ENCODE results near the gene NUFIP2. TPM values are rescaled to one million over a fixed set of nuclear protein-coding genes. Genes with fewer than 3 reads are reported as not detected.

NUFIP2 gene
- total and polyA plus RNA-seq, 10 of the 15 experiments (the other 5 are each of a cell fraction or from before 2014, with no cell fraction given) = 3.7 to 32.3 (median 14.5) TPM

GRCh38 chr17:29292992-29293889, 707 bp downstream of the NUFIP2 start (continued):
- TF ChIP-seq ZBTB33 (IDR thresholded peaks at IDR 0.05) = no peak
- peak; percentile 9; the same call in 1 of the 2 replicates for TF ChIP-seq NBN (IDR thresholded peaks at IDR 0.05)
- TF ChIP-seq TCF3 (IDR thresholded peaks at IDR 0.05; ENCODE audit: borderline replicate concordance, insufficient read depth, low read depth, low read length) = no peak
- peak; percentile 82 for TF ChIP-seq IKZF1 (conservative IDR thresholded peaks at IDR 0.05)
- TF ChIP-seq NFIC (IDR thresholded peaks at IDR 0.05; ENCODE audit: low read depth, low read length) = no peak
- no peak for TF ChIP-seq ZNF687 (IDR thresholded peaks at IDR 0.05)
- no peak for TF ChIP-seq NR2C1 (IDR thresholded peaks at IDR 0.05)
- TF ChIP-seq EZH2 (IDR thresholded peaks at IDR 0.05; ENCODE audit: borderline replicate concordance, control insufficient read depth, low read depth, low read length) = no peak
- TF ChIP-seq ATF3 (IDR thresholded peaks at IDR 0.05; ENCODE audit: borderline replicate concordance, extremely low read depth, low read depth, low read length) = no peak
- no peak for TF ChIP-seq REST (IDR thresholded peaks at IDR 0.05; ENCODE audit: low read depth, low read length)
- TF ChIP-seq WRNIP1 (IDR thresholded peaks at IDR 0.05; ENCODE audit: borderline replicate concordance, low read depth, low read length) = no peak
- TF ChIP-seq ZZZ3 (IDR thresholded peaks at IDR 0.05; ENCODE audit: control insufficient read depth, insufficient read length, low read depth) = no peak
- TF ChIP-seq HCFC1 (IDR thresholded peaks at IDR 0.05; ENCODE audit: low read length) = no peak
- TF ChIP-seq IKZF2 (IDR thresholded peaks at IDR 0.05) = 0 out of 4 replicates have a peak, but pooled peaks of 1 of the 2 experiments have one; percentile 9
- TF ChIP-seq NR2F1 (conservative IDR thresholded peaks at IDR 0.05) = peak; percentile 65; the same call in 1 of the 2 replicates
